Trophoblast cell (in vitro differentiated cells and primary cell): ENCODE data around the gene POT1.

ENCODE experiments used
- DNase-seq, 2 donors: peaks; one replicate each; pipeline ENCODE4 v3.0.0-alpha.2; 2016
- H2AFZ ChIP-seq: 2 replicates; pipeline ENCODE4 v1.6.1; 2013; ENCODE audit warnings: low read length, moderate library complexity, mild to moderate bottlenecking; ENCODE audit not compliant: insufficient read depth, poor library complexity
- H2AK5ac ChIP-seq: 2 replicates; pipeline ENCODE4 v1.6.1; 2013; ENCODE audit warnings: mild to moderate bottlenecking, low read length
- H2BK120ac ChIP-seq: 2 replicates; pipeline ENCODE4 v1.6.1; 2013; ENCODE audit warnings: low read length, mild to moderate bottlenecking, moderate library complexity; ENCODE audit not compliant: insufficient read depth, poor library complexity
- H2BK12ac ChIP-seq: 2 replicates; pipeline ENCODE4 v1.6.1; 2013; ENCODE audit warnings: mild to moderate bottlenecking, low read length, moderate library complexity
- H2BK5ac ChIP-seq: 2 replicates; pipeline ENCODE4 v1.6.1; 2013; ENCODE audit warnings: low read length, low read depth, moderate library complexity, mild to moderate bottlenecking; ENCODE audit not compliant: poor library complexity
- H3K14ac ChIP-seq: 2 replicates; pipeline ENCODE4 v1.6.1; 2013; ENCODE audit warnings: mild to moderate bottlenecking, low read length
- H3K18ac ChIP-seq: 2 replicates; pipeline ENCODE4 v1.6.1; 2013; ENCODE audit warnings: mild to moderate bottlenecking, low read length
- H3K23ac ChIP-seq: 2 replicates; pipeline ENCODE4 v1.6.1; 2013; ENCODE audit warnings: low read length
- H3K27ac ChIP-seq: 2 replicates; pipeline ENCODE4 v1.5.1; 2013; ENCODE audit warnings: low read depth, mild to moderate bottlenecking, inconsistent platforms, low read length, moderate library complexity
- H3K27me3 ChIP-seq: 2 replicates; pipeline ENCODE4 v1.6.1; 2013; ENCODE audit warnings: inconsistent platforms, mild to moderate bottlenecking, low read length, moderate library complexity; ENCODE audit not compliant: insufficient read depth
- H3K36me3 ChIP-seq, 2 experiments: 1 replicate in 1 of 2; 2 replicates in 1 of 2; pipeline ENCODE4 v1.6.1; 2013; ENCODE audit warnings: low read length in 2 of 2, mild to moderate bottlenecking in 2 of 2, moderate library complexity in 1 of 2; ENCODE audit not compliant: insufficient read depth in 2 of 2, control insufficient read depth in 1 of 2
- H3K4ac ChIP-seq: 2 replicates; pipeline ENCODE4 v1.6.1; 2013; ENCODE audit warnings: low read depth, mild to moderate bottlenecking, low read length, moderate library complexity
- H3K4me1 ChIP-seq, 2 experiments: 1 replicate in 1 of 2; 2 replicates in 1 of 2; pipeline ENCODE4 v1.6.1; 2013; ENCODE audit warnings: low read length in 2 of 2, mild to moderate bottlenecking in 2 of 2, moderate library complexity in 1 of 2; ENCODE audit not compliant: insufficient read depth in 2 of 2, control insufficient read depth in 1 of 2
- H3K4me2 ChIP-seq: 2 replicates; pipeline ENCODE4 v1.6.1; 2013; ENCODE audit warnings: inconsistent platforms, mild to moderate bottlenecking, low read length, moderate library complexity
- H3K4me3 ChIP-seq: 2 replicates; pipeline ENCODE4 v1.5.1; 2013; ENCODE audit warnings: mild to moderate bottlenecking, low read depth, low read length, inconsistent platforms
- H3K79me1 ChIP-seq: one replicate; pipeline ENCODE4 v1.6.1; 2013; ENCODE audit warnings: low read length
- H3K79me2 ChIP-seq: 2 replicates; pipeline ENCODE4 v1.6.1; 2013; ENCODE audit warnings: low read length, mild to moderate bottlenecking; ENCODE audit not compliant: control insufficient read depth, insufficient read depth, poor library complexity
- H3K9ac ChIP-seq: 2 replicates; pipeline ENCODE4 v1.6.1; 2013; ENCODE audit warnings: mild to moderate bottlenecking, low read length
- H3K9me3 ChIP-seq: 2 replicates; pipeline ENCODE4 v1.6.1; 2013; ENCODE audit warnings: low read depth, mild to moderate bottlenecking, control low read depth, inconsistent platforms, low read length; ENCODE audit not compliant: insufficient read depth
- H4K12ac ChIP-seq: 2 replicates; pipeline ENCODE4 v1.6.1; 2013; ENCODE audit warnings: low read depth, mild to moderate bottlenecking, low read length, moderate library complexity
- H4K8ac ChIP-seq: 2 replicates; pipeline ENCODE4 v1.6.1; 2013; ENCODE audit warnings: low read depth, mild to moderate bottlenecking, low read length, moderate library complexity
- H4K91ac ChIP-seq: one replicate; pipeline ENCODE4 v1.6.1; 2013; ENCODE audit warnings: low read depth, mild to moderate bottlenecking, low read length, moderate library complexity
- WGBS: extraction: QIAGEN DNeasy Blood & Tissue Kit; methylation state at CpG from one replicate; pipeline ENCODE4 v1.1.7; 2013; ENCODE audit warnings: missing lambda C conversion rate; ENCODE audit not compliant: insufficient read length, insufficient coverage; ENCODE audit errors: extremely low coverage; 5-methylcytosine and 5-hydroxymethylcytosine counted together

The POT1 gene

DNA sequence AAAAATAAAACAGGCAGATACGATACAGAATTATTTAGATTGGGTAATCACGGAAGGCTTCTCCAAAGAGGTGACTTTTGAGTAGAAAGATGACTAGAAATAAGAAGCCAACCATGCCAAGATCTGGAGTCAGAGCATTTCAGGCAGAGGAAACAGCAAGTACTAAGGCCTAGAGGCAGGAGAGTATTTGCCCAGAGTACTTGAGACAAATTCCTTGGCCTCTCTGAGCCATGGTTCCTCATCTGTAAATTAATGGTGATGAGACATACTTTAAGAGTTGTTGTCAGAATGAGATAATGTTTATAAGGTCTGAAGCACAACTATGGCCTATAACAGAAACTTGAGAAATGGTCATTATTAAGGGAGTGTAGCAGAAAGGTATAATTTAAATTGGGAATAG lies 148.2 kb downstream of the POT1 start:
- peaks cover 6 to 8% of the 10 kb centered on the region in 2 experiments for H3K4me1 ChIP-seq
- no peak overlapping the region for H2BK120ac ChIP-seq
- H2AFZ ChIP-seq = no peak overlapping the region
- H3K36me3 ChIP-seq = no peaks in the 10 kb centered on the region
- H3K4me3 ChIP-seq = no peak overlapping the region
- no peak overlapping the region for H3K9ac ChIP-seq
- H3K14ac ChIP-seq = no peak overlapping the region
- no peak overlapping the region for H2BK5ac ChIP-seq
- H4K12ac ChIP-seq = no peak overlapping the region
- H2AK5ac ChIP-seq = no peak overlapping the region
- H3K4ac ChIP-seq = no peak overlapping the region
- H3K79me1 ChIP-seq = peaks cover 10% of the 10 kb centered on the region
- H3K79me2 ChIP-seq = no peaks in the 10 kb centered on the region
- no peak overlapping the region for H3K18ac ChIP-seq
- no peaks in the 10 kb centered on the region for H3K27me3 ChIP-seq
- no peak overlapping the region for H2BK12ac ChIP-seq
- no peak for DNase-seq
- H3K9me3 ChIP-seq = no peaks in the 10 kb centered on the region
- no peak overlapping the region for H3K27ac ChIP-seq
- no peak overlapping the region for H3K23ac ChIP-seq
- H4K8ac ChIP-seq = no peak overlapping the region
- no peak overlapping the region for H4K91ac ChIP-seq
- no peak overlapping the region for H3K4me2 ChIP-seq
- no CpG with 5 or more reads among the region's 2 CpGs for WGBS

DNA sequence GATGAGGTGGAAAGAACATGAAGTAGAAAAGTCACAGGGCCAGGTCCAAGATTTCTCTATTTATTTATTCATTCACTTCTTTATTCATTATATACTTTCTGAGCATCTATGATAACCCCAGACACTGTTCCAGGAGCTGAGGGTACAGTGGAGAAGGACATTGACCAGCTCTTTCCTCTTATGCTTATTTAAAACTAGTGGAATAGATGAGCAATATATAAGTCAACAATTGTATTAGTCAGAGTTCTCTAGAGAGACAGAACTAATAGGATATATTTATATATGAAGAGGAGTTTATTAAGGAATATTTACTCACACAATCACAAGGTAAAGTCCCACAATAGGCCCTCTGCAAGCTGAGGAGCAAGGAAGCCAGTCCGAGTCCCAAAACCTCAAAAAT lies 149.0 kb downstream of the POT1 start:
- Histone ChIP-seq H3K4me2 (no peak overlapping the region), H3K9me3 (no peaks in the 10 kb centered on the region), H3K79me1 (peaks cover 10% of the 10 kb centered on the region), H3K18ac (no peak overlapping the region), H3K4ac (no peak overlapping the region), H2AFZ (no peak overlapping the region), H3K27ac (no peak overlapping the region), H4K91ac (no peak overlapping the region), H3K79me2 (no peaks in the 10 kb centered on the region), H2BK12ac (no peak overlapping the region), H3K9ac (no peak overlapping the region), H4K8ac (no peak overlapping the region), H3K23ac (no peak overlapping the region), H3K14ac (no peak overlapping the region), H3K27me3 (no peaks in the 10 kb centered on the region), H3K4me3 (no peak overlapping the region), H3K4me1 (peaks cover 6 to 8% of the 10 kb centered on the region in 2 experiments), H4K12ac (no peak overlapping the region), H2AK5ac (no peak overlapping the region), H2BK120ac (no peak overlapping the region), H2BK5ac (no peak overlapping the region), H3K36me3 (no peaks in the 10 kb centered on the region)
- WGBS = no CpG with 5 or more reads among the region's 1 CpG
- DNase-seq = no peak

DNA sequence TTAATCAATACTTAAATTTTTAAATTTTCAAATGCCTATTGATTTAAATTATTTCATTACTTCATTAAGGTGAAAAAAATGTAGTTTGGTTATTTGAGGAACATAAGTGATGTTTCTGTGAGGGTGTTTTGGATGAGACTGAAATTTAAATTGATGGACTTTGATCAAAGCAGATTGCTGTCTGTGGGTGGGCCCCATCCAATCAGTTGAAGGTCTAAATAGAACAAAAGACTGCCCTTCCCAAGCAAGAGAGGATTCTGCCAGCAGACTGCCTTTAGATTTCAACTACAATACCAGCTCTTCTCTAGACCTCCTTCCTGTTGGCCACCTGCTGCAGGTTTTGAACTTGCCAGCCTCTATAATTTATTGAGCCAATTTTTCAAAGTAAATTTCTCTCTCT lies 149.6 kb downstream of the POT1 start:
- Histone ChIP-seq H4K12ac (no peak overlapping the region), H4K8ac (peak overlapping the region; percentile 19), H3K4me3 (no peak overlapping the region), H3K23ac (no peak overlapping the region), H4K91ac (no peak overlapping the region), H2BK120ac (no peak overlapping the region), H3K27ac (no peak overlapping the region), H3K4me1 (peaks cover 6 to 8% of the 10 kb centered on the region in 2 experiments), H3K4me2 (no peak overlapping the region), H2BK5ac (no peak overlapping the region), H2AFZ (no peak overlapping the region), H3K79me2 (no peaks in the 10 kb centered on the region), H3K79me1 (peaks cover 10% of the 10 kb centered on the region), H2AK5ac (no peak overlapping the region), H3K9me3 (no peaks in the 10 kb centered on the region), H2BK12ac (no peak overlapping the region), H3K9ac (no peak overlapping the region), H3K4ac (no peak overlapping the region), H3K27me3 (no peaks in the 10 kb centered on the region), H3K18ac (no peak overlapping the region), H3K14ac (no peak overlapping the region), H3K36me3 (no peaks in the 10 kb centered on the region)
- no peak for DNase-seq

DNA sequence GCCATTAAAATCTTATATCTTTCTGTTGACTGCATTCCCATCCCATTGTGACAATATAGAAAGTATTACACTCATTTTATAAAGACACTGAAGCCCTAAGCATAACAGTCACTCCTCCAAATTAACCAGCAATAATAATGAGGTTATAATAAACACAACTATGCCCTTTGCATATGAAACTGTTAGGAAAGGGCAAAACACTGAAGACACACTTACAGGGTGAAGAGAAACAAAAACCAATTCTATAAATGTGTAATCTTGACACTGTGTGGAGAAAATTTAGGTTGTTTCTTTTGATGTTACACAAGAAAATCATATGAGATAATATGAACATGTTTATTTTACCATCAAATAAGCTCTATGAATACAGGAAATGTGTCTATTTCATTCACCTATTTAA lies 150.0 kb downstream of the POT1 start:
- H3K18ac ChIP-seq = no peak overlapping the region
- H3K4me2 ChIP-seq = no peak overlapping the region
- H3K36me3 ChIP-seq = no peaks in the 10 kb centered on the region
- H2BK120ac ChIP-seq = no peak overlapping the region
- H3K14ac ChIP-seq = no peak overlapping the region
- H2BK12ac ChIP-seq = no peak overlapping the region
- no peak overlapping the region for H4K12ac ChIP-seq
- H2AFZ ChIP-seq = no peak overlapping the region
- no peak overlapping the region for H3K27ac ChIP-seq
- no peak overlapping the region for H3K4me3 ChIP-seq
- H3K23ac ChIP-seq = no peak overlapping the region
- no peak overlapping the region for H4K8ac ChIP-seq
- no peaks in the 10 kb centered on the region for H3K79me2 ChIP-seq
- H3K9ac ChIP-seq = no peak overlapping the region
- no peaks in the 10 kb centered on the region for H3K27me3 ChIP-seq
- H2BK5ac ChIP-seq = no peak overlapping the region
- no peak overlapping the region for H2AK5ac ChIP-seq
- H3K4me1 ChIP-seq = peaks cover 6 to 8% of the 10 kb centered on the region in 2 experiments
- no peak overlapping the region for H4K91ac ChIP-seq
- no peak overlapping the region for H3K4ac ChIP-seq
- H3K9me3 ChIP-seq = no peaks in the 10 kb centered on the region
- DNase-seq = no peak
- H3K79me1 ChIP-seq = peaks cover 9% of the 10 kb centered on the region
